Measurements from ENCODE around the gene CELF6.

The CELF6 gene

DNA sequence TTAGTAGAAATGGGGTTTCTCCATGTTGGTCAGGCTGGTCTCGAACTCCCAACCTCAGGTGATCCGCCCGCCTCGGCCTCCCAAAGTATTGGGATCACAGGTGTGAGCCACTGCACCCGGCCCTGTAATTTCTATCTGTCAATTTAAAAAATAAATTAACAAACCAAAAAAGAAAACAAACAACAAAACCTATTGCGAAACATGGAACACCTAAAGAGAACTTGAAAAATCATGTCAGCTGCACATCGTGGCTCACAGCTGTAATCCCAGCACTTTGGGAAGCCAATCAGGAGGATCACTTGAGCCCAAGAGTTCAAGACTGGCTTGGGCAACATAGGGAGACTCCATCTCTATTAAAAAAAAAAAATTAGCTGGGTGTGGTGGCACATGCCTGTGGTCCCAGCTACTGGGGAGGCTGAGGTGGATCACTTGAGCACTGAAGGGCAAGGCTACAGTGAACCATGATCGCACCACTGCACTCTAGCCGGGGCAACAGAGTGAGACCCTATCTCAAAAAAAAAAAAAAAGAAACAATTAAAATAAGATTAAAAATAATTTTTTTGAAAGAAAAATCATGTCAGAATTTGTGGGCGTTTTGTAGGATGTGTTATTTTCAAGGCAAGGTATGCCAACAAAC, 67.2 kb downstream of the CELF6 start (continued):
- no peak for TF ChIP-seq PATZ1 (CRISPR knock-in tag; IDR thresholded peaks at IDR 0.05; ENCODE audit: borderline replicate concordance)
- TF ChIP-seq ARNTL (CRISPR knock-in tag; IDR thresholded peaks at IDR 0.05; ENCODE audit: borderline replicate concordance, low read depth) = no peak
- no peak for TF ChIP-seq ZFP3 (CRISPR knock-in tag; IDR thresholded peaks at IDR 0.05)
- no peak for TF ChIP-seq PPARA (CRISPR knock-in tag; IDR thresholded peaks at IDR 0.05; ENCODE audit: borderline replicate concordance)
- TF ChIP-seq, protein P1, sequence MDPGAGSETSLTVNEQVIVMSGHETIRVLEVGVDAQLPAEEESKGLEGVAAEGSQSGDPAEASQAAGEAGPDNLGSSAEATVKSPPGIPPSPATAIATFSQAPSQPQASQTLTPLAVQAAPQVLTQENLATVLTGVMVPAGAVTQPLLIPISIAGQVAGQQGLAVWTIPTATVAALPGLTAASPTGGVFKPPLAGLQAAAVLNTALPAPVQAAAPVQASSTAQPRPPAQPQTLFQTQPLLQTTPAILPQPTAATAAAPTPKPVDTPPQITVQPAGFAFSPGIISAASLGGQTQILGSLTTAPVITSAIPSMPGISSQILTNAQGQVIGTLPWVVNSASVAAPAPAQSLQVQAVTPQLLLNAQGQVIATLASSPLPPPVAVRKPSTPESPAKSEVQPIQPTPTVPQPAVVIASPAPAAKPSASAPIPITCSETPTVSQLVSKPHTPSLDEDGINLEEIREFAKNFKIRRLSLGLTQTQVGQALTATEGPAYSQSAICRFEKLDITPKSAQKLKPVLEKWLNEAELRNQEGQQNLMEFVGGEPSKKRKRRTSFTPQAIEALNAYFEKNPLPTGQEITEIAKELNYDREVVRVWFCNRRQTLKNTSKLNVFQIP (CRISPR knock-in tag; IDR thresholded peaks at IDR 0.05; ENCODE audit: borderline replicate concordance, low read depth) = no peak

DNA sequence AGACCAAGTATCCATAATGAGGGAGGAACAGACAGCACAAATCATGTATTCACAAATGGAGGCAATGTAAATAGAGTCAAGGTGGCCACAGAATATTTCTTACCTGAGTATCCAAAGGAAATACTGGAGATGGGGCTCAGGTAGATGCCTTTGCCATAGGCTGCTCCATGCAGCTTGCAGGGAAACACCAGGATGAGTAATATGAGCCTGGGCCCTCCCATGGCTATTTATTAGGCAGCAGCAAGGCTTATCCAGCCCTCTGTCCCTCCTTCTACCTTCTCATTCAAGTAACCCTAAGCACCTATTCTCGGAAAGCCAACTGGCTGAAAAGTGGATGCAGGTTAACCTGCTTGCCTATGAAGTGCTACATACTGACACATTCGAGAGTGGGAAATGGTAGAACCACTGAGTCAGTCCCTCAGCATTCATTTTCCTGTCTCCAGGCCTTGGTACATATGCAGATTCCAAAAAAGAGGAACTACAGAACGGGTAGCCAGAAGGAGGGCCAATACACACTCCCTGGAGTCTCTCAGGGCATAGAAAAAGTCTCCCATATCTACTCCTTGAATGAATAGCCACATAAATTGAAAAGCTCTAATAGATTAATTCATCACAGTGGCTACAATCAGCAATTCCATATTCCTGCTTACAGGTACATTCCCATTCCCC, 70.7 kb downstream of the CELF6 start:
- peak; percentile 63 for ATAC-seq
- TF ChIP-seq ZNF8 (CRISPR knock-in tag; IDR thresholded peaks at IDR 0.05) = no peak
- TF ChIP-seq OSR1 (CRISPR knock-in tag; IDR thresholded peaks at IDR 0.05) = no peak
- TF ChIP-seq SNAI2 (CRISPR knock-in tag; IDR thresholded peaks at IDR 0.05) = no peak
- TF ChIP-seq CSRNP3 (CRISPR knock-in tag; IDR thresholded peaks at IDR 0.05) = no peak
- TF ChIP-seq RARB (CRISPR knock-in tag; IDR thresholded peaks at IDR 0.05) = no peak
- TF ChIP-seq CSDC2 (CRISPR knock-in tag; IDR thresholded peaks at IDR 0.05) = no peak
- TF ChIP-seq, protein P2, sequence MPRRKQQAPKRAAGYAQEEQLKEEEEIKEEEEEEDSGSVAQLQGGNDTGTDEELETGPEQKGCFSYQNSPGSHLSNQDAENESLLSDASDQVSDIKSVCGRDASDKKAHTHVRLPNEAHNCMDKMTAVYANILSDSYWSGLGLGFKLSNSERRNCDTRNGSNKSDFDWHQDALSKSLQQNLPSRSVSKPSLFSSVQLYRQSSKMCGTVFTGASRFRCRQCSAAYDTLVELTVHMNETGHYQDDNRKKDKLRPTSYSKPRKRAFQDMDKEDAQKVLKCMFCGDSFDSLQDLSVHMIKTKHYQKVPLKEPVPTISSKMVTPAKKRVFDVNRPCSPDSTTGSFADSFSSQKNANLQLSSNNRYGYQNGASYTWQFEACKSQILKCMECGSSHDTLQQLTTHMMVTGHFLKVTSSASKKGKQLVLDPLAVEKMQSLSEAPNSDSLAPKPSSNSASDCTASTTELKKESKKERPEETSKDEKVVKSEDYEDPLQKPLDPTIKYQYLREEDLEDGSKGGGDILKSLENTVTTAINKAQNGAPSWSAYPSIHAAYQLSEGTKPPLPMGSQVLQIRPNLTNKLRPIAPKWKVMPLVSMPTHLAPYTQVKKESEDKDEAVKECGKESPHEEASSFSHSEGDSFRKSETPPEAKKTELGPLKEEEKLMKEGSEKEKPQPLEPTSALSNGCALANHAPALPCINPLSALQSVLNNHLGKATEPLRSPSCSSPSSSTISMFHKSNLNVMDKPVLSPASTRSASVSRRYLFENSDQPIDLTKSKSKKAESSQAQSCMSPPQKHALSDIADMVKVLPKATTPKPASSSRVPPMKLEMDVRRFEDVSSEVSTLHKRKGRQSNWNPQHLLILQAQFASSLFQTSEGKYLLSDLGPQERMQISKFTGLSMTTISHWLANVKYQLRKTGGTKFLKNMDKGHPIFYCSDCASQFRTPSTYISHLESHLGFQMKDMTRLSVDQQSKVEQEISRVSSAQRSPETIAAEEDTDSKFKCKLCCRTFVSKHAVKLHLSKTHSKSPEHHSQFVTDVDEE (CRISPR knock-in tag; IDR thresholded peaks at IDR 0.05) = no peak
- no peak for TF ChIP-seq ZFP3 (CRISPR knock-in tag; IDR thresholded peaks at IDR 0.05)
- TF ChIP-seq PATZ1 (CRISPR knock-in tag; IDR thresholded peaks at IDR 0.05; ENCODE audit: borderline replicate concordance) = no peak
- no peak for TF ChIP-seq CREB5 (CRISPR knock-in tag; IDR thresholded peaks at IDR 0.05; ENCODE audit: low read depth)
- no peak for TF ChIP-seq ARNTL (CRISPR knock-in tag; IDR thresholded peaks at IDR 0.05; ENCODE audit: borderline replicate concordance, low read depth)
- TF ChIP-seq ISL1 (CRISPR knock-in tag; IDR thresholded peaks at IDR 0.05) = no peak

- ATAC-seq = peak; percentile 63
- TF ChIP-seq, protein P2 (CRISPR knock-in tag; IDR thresholded peaks at IDR 0.05) = no peak
These were observed 71.4 kb downstream of the CELF6 start for GRCh38 chr15:72248514-72248913.
